ENCODE data around the gene CTDSP1.

CTDSP1 gene

DNA sequence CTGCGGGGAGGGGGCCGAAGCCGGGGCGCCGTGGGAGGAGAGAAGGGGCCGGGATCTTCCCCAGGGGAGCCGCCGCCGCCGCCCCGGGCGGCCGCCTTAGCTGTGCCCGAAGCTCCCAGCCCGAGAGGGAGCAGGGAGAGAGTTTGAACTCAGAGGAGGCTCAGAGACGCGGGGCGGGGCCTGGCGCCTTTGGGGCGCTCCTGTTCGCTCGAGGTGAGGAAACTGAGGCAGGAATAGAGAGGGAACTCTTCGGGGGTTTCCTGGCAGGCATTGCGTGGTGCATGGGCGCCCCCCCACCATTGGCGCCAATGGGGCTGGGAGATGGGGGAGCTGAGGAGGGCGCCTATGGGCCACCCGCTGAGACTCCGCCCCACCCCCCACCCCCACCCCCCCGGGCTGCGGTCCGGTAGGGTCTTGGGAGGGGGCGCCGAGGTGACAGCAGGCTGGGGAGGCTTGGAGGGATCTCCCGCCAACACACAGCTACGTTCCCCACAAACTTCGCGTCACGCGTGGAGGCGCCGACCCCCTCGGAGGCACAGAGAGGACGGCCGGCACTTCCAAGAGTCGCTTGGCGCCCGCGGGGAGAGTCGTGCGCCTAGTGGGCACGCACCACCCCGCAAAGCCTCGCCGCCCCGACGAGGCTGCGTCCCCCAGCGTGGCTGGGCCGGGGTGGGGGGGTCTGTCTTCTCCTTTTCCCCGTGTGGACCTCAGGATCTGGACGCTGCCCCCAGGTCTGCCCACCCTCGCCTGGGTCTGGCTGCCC lies 680 bp downstream of the CTDSP1 start:
- DNase-seq (ENCODE audit: low read depth) = peak; percentile 32

DNA sequence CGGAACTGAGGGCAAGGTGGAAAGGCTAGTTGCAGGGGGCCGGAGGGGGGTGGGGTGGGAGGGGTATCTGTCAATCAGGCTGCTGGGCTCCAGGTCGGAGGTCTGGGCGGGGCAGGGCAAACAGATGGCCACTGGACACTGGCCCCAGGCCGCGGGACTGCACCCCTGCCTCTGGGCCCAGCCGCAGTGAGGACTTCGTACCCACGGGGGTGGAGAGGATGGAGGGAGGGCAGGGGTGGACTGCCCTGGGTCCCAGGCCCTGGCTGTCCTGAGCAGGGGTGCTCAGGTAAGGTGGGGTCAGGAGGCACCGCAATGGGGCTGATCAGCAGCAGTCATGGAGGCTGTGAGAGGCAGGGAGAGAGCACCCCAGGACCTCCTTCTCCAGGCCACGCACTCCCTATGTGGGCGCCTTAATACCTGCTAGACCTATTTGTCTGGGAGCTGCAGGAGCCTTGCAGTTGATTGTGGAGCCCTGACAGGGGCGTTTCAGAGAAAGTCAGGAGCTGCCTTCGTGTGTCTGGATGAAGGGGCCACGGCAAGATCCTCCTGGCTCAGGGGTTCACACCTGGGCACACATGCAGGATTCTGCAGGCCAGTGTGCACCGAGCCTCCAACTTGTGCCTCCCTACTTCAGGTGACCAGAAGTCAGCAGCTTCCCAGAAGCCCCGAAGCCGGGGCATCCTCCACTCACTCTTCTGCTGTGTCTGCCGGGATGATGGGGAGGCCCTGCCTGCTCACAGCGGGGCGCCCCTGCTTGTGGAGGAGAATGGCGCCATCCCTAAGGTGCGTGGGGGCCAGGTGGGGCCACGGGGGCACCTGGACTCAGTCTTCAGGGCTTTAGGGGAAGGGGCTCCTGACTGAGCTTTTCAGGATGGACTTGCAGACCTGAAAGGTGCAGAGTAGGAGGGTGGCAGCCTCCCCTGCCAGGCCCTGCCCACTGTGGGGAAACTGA lies 1.5 kb downstream of the CTDSP1 start:
- DNase-seq (ENCODE audit: low read depth) = no peak

DNA sequence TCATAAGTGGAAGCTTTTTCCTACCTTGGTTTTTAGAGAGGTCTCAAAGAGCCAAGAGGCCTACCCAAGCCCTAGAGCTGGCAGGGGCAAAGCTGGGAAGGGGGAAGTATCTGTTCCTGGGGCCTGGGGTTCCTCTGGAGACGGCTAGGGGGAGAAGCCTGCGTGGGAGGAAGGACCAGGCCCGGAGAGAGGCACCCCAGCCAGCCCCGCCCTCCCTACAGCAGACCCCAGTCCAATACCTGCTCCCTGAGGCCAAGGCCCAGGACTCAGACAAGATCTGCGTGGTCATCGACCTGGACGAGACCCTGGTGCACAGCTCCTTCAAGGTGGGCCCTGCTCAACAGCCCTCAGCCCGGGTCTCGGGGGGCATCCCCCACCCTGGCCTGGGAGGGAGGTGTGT lies 2.2 kb downstream of the CTDSP1 start:
- DNase-seq (ENCODE audit: low read depth) = no peak

DNA sequence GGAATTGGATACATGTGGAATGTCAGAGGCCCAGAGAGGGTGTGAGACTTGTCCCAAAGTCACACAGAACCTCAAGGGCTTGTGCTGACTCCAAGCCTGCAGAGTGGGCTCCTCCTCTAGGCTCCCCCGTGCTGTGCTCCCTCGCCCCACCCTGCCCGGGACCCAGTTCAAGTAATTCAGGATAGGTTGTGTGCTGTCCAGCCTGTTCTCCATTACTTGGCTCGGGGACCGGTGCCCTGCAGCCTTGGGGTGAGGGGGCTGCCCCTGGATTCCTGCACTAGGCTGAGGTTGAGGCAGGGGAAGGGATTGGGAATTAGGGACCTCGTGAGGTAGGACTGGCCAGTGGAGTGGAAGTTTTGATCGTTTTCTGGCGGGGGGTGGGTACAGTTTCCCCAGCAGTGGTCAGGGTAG lies 2.8 kb downstream of the CTDSP1 start:
- DNase-seq (ENCODE audit: low read depth) = no peak

DNA sequence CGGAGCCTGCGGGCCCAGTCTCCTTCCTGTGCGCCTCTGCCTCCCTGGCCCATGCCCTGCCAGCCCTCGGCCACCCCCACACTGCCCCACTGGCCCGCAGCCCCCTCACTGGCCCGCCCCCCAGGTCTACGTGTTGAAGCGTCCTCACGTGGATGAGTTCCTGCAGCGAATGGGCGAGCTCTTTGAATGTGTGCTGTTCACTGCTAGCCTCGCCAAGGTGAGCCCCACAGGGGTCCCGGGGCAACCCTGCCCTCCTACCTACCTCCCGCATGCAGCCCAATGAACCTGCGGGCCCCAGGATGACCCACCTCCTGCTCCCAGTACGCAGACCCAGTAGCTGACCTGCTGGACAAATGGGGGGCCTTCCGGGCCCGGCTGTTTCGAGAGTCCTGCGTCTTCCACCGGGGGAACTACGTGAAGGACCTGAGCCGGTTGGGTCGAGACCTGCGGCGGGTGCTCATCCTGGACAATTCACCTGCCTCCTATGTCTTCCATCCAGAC lies 3.3 kb downstream of the CTDSP1 start:
- DNase-seq (ENCODE audit: low read depth) = no peak

DNA sequence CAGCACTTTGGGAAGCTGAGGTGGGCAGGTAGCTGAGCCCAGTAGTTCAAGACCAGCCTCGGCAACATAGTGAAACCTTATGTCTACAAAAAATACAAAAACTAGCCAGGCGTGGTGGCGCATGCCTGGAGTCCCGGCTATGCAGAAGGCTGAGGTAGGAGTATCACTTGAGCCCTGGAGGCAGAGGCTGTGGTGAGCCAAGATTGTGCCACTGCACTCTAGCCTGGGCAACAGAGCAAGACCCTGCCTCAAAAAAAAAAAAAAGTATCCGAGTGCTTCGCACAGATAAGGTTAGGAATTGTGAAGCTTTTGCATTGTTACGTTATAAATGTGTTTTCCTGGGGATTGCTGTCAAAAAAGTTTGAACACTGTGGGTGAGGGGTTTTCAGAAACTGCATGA lies 4.1 kb downstream of the CTDSP1 start:
- no peak for DNase-seq (ENCODE audit: low read depth)

DNA sequence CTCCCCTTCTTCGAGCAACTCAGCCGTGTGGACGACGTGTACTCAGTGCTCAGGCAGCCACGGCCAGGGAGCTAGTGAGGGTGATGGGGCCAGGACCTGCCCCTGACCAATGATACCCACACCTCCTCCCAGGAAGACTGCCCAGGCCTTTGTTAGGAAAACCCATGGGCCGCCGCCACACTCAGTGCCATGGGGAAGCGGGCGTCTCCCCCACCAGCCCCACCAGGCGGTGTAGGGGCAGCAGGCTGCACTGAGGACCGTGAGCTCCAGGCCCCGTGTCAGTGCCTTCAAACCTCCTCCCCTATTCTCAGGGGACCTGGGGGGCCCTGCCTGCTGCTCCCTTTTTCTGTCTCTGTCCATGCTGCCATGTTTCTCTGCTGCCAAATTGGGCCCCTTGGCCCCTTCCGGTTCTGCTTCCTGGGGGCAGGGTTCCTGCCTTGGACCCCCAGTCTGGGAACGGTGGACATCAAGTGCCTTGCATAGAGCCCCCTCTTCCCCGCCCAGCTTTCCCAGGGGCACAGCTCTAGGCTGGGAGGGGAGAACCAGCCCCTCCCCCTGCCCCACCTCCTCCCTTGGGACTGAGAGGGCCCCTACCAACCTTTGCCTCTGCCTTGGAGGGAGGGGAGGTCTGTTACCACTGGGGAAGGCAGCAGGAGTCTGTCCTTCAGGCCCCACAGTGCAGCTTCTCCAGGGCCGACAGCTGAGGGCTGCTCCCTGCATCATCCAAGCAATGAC lies 4.8 kb downstream of the CTDSP1 start:
- no peak for DNase-seq (ENCODE audit: low read depth)

DNA sequence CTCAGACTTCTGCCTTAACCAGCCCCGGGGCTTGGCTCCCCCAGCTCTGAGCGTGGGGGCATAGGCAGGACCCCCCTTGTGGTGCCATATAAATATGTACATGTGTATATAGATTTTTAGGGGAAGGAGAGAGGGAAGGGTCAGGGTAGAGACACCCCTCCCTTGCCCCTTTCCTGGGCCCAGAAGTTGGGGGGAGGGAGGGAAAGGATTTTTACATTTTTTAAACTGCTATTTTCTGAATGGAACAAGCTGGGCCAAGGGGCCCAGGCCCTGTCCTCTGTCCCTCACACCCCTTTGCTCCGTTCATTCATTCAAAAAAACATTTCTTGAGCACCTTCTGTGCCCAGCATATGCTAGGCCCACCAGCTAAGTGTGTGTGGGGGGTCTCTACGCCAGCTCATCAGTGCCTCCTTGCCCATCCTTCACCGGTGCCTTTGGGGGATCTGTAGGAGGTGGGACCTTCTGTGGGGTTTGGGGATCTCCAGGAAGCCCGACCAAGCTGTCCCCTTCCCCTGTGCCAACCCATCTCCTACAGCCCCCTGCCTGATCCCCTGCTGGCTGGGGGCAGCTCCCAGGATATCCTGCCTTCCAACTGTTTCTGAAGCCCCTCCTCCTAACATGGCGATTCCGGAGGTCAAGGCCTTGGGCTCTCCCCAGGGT lies 5.5 kb downstream of the CTDSP1 start:
- no peak for DNase-seq (ENCODE audit: low read depth)

DNA sequence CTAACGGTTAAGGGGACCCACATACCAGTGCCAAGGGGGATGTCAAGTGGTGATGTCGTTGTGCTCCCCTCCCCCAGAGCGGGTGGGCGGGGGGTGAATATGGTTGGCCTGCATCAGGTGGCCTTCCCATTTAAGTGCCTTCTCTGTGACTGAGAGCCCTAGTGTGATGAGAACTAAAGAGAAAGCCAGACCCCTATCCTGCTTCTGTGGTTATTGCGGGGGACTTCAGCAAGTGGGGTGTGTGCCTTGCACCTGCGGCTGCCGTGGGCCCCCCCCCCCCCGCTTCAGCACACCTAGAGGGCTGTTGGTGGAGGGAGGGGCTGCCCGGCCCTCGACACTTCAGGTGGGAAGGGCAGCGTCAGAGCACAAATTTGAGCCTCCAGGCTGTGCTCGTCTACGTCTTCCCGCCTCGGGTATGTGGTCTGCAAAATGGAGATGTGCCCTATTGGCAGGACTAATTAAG lies 6.1 kb downstream of the CTDSP1 start:
- DNase-seq (ENCODE audit: low read depth) = no peak

DNA sequence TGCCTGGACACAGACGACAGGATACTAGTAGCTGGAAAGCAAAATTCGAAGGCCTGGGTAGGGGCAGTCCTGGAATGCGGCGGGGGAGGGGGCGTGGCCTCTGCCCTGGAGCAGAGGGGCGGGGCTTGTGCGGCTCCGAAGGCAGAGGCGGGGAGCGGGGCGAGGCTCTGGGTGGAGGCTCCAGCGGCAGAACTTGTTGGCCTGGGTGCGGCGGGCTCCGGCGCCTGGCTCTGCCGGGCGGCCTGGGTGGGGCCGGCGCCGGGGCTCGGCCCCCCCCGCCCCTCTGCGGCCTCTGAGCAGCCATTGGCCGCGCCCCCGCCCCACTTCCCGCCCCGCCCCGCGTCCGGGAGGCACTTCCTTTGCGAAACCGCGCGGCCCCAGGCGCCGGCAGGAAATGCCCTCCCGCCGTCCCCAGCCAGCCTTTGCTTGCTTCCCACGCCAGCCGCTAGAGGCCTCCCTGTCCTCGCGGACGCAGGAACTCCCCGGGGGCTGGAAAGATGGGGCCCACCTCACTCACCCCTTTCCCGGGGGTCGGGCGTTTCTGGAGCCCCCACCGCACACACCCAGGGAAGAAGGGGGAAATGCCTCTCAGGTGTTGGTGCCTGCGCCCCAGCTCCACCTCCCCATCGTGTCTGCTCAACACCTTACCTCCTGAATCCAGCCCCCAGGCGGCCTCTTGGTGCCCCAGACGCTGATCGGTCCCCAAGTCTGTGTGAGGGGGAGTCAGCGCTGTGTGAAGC lies 6.7 kb downstream of the CTDSP1 start:
- DNase-seq (ENCODE audit: low read depth) = peak; percentile 87

DNA sequence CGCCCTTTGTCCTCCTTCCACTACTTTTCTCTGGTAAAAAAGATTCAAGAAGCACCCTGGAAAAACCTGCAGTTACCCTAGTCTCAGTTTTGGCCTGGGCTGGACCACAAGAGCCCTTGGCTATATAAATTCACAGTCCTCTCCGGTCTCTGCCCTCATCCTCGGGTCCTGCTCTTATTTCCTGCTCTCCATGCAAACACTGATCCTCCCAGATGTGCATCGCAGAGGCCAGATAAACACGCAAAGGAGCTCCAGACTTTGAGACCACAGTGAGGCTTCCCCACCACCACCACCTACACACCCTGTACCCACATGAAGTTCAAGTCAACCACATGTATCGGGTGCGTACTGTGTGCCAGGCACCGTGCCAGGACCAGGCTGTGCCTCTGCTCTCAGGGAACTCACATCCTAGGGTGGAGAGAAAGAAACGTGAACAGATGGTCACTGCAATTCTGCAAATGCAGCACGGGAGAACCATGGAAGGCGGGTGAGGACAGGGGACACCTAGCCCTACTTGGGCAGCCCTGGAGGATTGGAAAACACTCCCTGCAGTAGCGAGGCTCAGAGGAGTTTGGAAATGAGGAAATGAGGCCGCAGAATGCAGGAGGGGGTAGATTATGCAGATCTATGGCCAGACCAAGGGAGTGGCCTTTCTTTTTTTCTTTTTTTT lies 7.4 kb downstream of the CTDSP1 start:
- peak; percentile 46 for DNase-seq (ENCODE audit: low read depth)

DNA sequence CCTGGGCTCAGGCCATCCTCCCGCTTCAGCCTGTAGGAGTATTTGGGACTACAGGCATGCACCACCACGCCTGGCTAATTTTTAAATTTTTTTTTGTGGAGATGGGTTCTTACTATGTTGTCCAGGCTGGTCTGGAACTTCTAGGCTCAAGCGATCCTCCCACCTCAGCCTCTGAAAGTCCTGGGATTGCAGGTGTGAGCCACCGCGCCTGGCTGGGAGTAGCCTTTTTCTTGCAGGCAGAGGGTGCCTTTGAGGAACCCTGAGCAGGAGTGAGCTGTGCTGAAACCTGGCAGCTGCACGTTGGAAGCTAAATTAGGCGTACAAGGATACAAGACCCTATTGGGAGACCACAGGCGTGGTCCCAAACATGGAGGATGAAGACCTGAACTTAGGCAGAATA lies 8.0 kb downstream of the CTDSP1 start:
- DNase-seq (ENCODE audit: low read depth) = no peak

DNA sequence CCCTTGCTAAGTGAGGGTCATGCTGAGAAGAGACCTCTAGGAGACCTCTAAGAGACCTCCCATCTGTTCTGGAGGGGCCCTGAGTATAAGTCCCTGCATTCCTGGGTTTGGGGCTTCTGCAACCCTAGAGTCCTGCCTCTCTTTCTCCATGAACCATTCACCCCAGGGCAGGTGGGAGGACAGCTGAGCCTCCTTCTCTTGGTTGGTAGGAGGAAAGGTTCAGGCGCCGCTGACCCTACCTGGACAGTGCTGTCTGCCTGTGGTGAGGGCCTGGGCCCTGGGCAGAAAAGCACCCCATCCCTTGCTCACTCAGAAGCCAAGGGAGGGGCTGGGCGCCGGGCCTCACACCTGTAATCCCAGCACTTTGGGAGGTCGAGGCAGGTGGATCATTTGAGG lies 18.7 kb downstream of the CTDSP1 start:
- no peak for DNase-seq (ENCODE audit: low read depth)

DNA sequence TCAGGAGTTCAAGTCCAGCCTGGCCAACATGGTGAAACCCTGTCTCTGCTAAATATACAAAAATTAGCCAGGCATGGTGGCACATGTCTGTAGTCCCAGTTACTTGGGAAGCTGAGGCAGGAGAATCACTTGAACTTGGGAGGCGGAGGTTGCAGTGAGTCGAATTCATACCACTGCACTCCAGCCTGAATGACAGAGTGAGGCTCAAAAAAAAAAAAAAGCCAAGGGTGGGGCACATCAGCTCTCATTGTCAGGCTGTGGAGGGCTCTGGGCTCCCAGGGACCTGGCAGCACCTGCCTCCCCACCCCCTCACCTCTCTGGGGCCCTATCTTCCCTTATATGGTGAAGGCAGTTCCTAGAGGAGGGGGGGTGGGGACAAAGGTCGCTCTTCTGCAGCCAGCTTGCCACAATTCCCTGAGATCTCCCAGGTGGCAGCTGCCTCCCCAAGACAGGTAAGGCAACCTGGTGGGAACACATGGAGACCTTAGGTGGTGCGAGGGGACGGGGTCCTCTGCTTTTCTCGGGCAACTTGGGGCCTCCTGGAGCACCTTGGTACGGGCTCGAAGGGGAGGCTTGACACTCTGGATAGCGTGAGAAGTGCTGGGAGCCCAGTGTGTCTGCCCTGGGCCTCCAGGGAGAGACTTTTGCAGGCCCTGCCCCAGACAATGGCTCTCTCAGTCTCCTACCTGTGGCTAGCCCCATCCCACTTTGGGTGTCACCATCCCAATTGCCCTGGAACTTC lies 19.2 kb downstream of the CTDSP1 start, which contains the start of gene VIL1:
TSS of gene VIL1 (plus strand) at position 407 of the 742 bp plus-strand sequence. CDS start 4,656 bp downstream, outside the sequence.
- DNase-seq (ENCODE audit: low read depth) = no peak

DNA sequence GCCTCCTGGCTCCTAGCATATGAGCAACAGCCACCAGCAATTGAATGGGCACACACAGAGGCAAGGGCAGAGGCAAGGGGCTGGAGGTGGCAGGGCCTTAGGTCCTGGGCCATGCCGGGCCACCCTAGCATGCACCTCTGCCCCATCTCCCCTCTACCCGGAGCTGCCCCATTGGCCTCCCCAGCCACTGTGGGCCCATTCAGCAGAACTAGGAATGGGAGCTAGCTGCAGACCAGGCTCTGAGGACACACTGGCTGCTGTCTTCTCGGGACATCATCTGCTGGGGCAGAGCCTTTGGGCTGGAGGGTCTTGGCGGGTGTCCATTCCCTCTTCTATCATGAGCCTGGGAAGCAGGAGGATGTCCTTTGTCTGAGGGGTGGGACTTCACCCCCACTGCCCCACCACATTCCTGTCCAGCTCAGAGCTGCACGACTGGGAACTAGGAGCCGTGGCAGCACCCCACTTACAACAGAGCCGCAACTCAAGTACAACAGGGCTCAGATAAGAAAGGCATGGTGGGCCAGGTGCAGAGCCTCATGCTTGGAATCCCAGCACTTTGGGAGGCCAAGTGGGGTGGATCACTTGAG lies 20.1 kb downstream of the CTDSP1 start:
- DNase-seq (ENCODE audit: low read depth) = no peak

DNA sequence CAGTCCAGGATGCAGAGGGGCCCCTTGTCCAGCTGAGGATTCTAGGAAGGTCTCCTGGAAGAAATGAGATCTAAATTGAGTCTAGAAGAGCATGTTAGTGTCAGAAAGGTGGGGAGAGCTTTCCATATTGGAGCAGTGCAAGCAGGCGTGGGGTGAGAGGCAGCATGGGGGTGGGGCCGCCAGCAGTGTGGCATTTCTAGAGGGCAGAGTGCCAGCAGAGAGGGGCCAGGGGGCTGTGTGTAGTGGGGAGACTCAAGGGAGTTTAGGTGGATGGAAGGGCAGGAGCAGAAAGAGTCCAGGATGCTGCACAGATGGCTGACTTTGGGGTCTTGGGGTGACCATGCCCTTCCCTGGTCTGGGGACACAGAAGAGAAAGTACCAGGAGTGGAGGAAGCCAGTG lies 21.4 kb downstream of the CTDSP1 start:
- DNase-seq (ENCODE audit: low read depth) = no peak

DNA sequence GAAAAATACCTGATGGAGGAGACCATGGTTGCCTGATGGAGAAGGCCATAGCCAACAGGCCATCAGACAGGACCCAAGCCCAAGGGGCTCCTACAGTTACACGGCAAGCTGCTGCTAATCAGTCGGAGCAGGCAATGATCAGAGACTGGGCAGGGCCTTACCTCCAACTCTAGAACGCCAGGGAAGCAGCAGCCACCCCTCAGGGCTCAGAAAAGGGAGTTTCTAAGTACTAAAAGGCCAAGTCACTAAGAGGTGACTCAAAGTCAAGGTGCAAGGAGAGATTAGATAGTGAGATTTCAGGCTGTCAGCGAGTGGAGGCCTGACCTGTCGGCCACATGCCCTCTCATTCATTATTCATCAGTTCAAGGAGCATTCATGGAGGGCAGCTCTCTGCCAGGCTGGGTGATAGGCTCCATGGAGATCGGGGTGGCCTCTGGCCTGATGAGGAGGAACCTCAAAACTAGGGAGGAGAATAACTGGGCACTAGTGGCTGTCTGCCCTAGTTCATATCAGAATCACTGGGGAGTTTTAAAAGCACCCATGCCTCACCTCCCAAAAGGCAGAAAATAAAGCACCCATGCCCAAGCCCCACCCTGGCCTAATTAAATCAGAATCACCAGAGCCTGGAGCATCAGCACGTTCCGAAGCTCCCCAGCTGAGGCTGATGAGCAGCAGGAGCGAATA lies 22.9 kb downstream of the CTDSP1 start:
- DNase-seq (ENCODE audit: low read depth) = no peak

DNA sequence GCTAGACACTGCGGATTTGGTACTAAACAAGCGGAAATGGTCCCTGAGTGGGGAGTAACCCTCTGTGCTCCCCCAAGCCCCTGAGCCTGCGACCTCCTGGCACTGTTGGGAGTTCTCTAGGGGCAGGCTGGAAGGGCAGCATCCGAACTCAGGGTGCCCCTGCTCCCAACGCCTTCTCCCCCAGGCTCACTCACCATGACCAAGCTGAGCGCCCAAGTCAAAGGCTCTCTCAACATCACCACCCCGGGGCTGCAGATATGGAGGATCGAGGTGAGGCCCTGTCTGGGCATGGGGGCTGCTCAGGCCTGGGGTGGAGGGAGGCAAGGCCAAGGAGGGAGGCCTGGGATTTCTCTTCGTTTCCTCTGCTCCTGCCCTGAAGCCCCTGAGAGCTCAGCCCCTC lies 23.9 kb downstream of the CTDSP1 start:
- DNase-seq (ENCODE audit: low read depth) = no peak

DNA sequence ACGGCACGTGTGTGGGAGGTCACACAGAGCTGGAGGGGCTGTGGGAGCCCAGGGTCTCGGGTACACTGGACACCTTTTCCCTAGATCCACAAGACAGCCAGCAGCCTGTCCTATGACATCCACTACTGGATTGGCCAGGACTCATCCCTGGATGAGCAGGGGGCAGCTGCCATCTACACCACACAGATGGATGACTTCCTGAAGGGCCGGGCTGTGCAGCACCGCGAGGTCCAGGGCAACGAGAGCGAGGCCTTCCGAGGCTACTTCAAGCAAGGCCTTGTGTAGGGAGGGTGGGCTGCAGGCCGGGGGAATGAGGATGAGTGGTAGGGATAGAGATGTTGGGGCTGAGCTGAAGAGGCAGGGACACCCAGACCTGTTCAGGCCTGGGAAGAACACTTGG lies 25.9 kb downstream of the CTDSP1 start:
- no peak for DNase-seq (ENCODE audit: low read depth)
